Cardiac muscle cell (in vitro differentiated cells and primary cell): ENCODE measurements around the gene MEGF6. TPM values are rescaled to one million over a fixed set of nuclear protein-coding genes. Genes with fewer than 3 reads are reported as not detected.

Experiments used
- DNase-seq, 2 donors: peaks; one replicate each; pipeline versions ENCODE4 v3.0.0 to v3.0.0-alpha.2; 2010 to 2017; ENCODE audit warnings: low read depth in 1 of 2, low spot score in 1 of 2
- H3K27ac ChIP-seq: fragments of 200-600 bp; sonication (generic); 2 replicates; pipeline ENCODE4 v1.5.1; 2016
- H3K27me3 ChIP-seq: fragments of 200-600 bp; sonication (generic); 2 replicates; pipeline ENCODE4 v1.6.0; 2016; ENCODE audit warnings: control low read depth
- H3K36me3 ChIP-seq: fragments of 200-600 bp; sonication (generic); 2 replicates; pipeline ENCODE4 v1.5.1; 2016; ENCODE audit warnings: control low read depth
- H3K4me1 ChIP-seq: fragments of 200-600 bp; sonication (generic); 2 replicates; pipeline ENCODE4 v1.8.1; 2017; ENCODE audit warnings: low read depth, mild to moderate bottlenecking, mixed run types
- H3K4me3 ChIP-seq: fragments of 200-600 bp; sonication (generic); 2 replicates; pipeline ENCODE4 v1.5.1; 2016; ENCODE audit warnings: mild to moderate bottlenecking
- H3K9me3 ChIP-seq: fragments of 200-600 bp; sonication (generic); 2 replicates; pipeline ENCODE4 v1.5.1; 2017; ENCODE audit warnings: low read depth, mild to moderate bottlenecking, control low read depth
- polyA plus RNA-seq: library from polyadenylated mRNA; unstranded; fragments of >200 nt; fragmentation: Nextera tagmentation; extraction: Ambion mirVana; gene quantifications from 2 replicates; pipeline ENCODE4 v1.2.1, GENCODE V29; 2016
- total RNA-seq: library from RNA; depleted of rRNA; stranded (reverse); fragments of >200 nt; gene quantifications from 2 replicates; pipeline ENCODE4 v1.2.3, GENCODE V29; 2016
- TF ChIP-seq, protein P1 (sequence below): IDR thresholded peaks from 2 replicates; pipeline ENCODE4 v1.5.1; 2012; ENCODE audit warnings: low read depth, mild to moderate bottlenecking, low read length

Gene MEGF6
- total and polyA plus RNA-seq, 2 experiments from 2014 or later, result 11.1 to 31.7 TPM

DNA sequence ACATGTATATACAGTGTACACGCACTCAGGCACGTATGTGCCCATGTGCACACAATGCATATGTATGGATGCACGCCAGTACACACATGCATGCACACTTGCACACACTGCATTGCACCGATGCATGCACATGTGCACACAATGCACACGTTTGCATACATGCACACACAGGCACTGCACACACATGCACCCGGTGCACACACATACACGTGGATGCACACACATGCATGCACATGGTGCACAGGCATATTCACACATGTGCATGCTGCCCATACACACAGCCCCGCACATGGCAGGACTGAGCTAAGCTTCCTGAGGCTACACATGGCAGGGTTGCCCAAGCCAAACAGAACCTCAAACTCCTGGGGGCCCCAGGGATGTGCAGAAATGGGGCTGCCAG, 137.3 kb downstream of the MEGF6 start:
- peaks cover 7% of the 10 kb centered on the region for H3K4me1 ChIP-seq
- H3K4me3 ChIP-seq, result no peak overlapping the region
- H3K9me3 ChIP-seq, result no peaks in the 10 kb centered on the region
- no peaks in the 10 kb centered on the region for H3K27me3 ChIP-seq
- DNase-seq, result no peak
- H3K27ac ChIP-seq, result no peak overlapping the region
- TF ChIP-seq, protein P1, sequence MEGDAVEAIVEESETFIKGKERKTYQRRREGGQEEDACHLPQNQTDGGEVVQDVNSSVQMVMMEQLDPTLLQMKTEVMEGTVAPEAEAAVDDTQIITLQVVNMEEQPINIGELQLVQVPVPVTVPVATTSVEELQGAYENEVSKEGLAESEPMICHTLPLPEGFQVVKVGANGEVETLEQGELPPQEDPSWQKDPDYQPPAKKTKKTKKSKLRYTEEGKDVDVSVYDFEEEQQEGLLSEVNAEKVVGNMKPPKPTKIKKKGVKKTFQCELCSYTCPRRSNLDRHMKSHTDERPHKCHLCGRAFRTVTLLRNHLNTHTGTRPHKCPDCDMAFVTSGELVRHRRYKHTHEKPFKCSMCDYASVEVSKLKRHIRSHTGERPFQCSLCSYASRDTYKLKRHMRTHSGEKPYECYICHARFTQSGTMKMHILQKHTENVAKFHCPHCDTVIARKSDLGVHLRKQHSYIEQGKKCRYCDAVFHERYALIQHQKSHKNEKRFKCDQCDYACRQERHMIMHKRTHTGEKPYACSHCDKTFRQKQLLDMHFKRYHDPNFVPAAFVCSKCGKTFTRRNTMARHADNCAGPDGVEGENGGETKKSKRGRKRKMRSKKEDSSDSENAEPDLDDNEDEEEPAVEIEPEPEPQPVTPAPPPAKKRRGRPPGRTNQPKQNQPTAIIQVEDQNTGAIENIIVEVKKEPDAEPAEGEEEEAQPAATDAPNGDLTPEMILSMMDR, result no peak
- no peaks in the 10 kb centered on the region for H3K36me3 ChIP-seq

DNA sequence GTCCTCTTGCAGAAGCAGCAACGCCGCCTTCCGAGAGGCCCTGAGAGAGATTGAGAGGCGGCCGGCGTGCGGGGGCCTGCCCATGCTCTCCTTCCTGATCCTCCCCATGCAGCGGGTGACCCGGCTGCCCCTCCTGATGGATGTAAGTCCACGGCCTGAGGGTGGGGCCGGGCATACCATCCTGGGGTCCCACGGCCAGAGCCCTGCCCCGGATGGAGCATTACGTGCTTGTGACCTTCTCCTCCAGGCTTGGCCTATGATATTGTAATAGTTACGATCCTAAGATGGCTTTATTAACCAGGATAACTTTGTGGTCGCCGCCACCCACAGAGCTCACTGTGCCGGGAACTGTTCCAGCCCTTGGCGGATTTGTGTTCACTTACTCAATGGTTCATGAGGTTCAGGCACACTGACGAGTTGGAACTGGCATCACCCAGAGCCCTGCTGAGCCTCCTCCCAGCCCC, 137.9 kb downstream of the MEGF6 start:
- Histone ChIP-seq H3K36me3 (no peaks in the 10 kb centered on the region), H3K4me3 (no peak overlapping the region), H3K27ac (no peak overlapping the region), H3K4me1 (peaks cover 7% of the 10 kb centered on the region), H3K27me3 (no peaks in the 10 kb centered on the region), H3K9me3 (no peaks in the 10 kb centered on the region)
- TF ChIP-seq, protein P1, result no peak
- peak in 1 of 2 donors; percentile 87 for DNase-seq

DNA sequence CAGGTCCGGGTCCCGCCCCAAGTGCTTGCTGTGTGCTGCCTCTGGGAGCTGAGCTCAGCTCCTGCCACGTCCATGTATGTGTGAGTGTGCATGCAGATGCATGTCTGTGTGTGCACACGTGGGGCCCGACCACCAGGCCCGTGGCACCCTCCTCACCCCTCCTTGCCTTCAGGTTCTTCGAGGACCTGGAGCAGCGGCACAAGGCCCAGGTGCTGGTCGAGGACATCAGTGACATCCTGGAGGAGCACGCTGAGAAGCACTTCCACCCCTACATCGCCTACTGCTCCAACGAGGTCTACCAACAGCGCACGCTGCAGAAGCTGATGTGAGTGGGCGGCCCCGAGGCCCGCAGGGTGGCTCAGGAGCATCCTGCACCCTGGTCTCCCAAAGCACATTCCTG, 138.4 kb downstream of the MEGF6 start:
- Histone ChIP-seq H3K36me3 (no peaks in the 10 kb centered on the region), H3K27me3 (no peaks in the 10 kb centered on the region), H3K9me3 (no peaks in the 10 kb centered on the region), H3K4me1 (peaks cover 7% of the 10 kb centered on the region), H3K27ac (no peak overlapping the region), H3K4me3 (no peak overlapping the region)
- TF ChIP-seq, protein P1, result no peak
- no peak for DNase-seq

DNA sequence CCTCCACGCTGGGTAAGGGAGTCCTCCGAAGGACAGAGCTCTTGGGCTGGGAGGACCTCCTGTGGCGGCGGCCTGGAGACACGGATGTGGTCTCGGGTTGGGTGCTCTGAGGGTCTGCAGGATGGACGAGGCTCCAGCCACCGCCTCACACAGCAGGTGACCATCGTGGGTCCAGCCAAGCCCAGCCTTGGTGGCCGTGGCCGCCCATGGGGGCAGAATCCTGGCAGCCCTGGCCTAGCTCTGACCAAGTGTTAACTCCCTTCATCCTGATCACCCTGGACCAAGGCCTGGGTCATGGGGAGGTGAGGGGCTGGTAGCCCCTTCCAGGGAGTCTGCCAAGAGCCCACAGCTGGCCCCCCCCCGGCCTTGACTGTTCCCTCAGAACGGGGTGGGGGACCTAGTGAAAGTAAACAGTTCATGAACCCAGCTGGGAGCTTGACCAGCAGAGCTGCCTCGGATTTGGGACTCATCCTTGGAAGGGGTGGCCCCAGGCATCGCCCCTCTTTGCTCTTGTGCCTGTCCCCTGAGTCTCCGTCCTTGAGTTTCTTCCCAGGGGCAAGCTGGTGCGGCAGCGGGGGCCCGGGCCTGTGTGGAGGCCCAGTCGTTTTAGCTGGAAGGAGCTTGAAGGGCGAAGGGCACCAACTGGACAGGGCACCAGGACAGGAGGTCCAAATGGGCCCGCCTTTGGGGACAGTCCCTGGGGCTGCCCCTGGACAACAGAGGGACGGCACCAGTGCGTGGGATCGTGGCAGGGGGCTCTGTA, 139.0 kb downstream of the MEGF6 start:
- Histone ChIP-seq H3K27ac (peak overlapping the region; percentile 75), H3K4me1 (peaks cover 7% of the 10 kb centered on the region), H3K4me3 (no peak overlapping the region), H3K27me3 (no peaks in the 10 kb centered on the region), H3K36me3 (no peaks in the 10 kb centered on the region), H3K9me3 (no peaks in the 10 kb centered on the region)
- TF ChIP-seq, protein P1, result no peak
- no peak for DNase-seq

DNA sequence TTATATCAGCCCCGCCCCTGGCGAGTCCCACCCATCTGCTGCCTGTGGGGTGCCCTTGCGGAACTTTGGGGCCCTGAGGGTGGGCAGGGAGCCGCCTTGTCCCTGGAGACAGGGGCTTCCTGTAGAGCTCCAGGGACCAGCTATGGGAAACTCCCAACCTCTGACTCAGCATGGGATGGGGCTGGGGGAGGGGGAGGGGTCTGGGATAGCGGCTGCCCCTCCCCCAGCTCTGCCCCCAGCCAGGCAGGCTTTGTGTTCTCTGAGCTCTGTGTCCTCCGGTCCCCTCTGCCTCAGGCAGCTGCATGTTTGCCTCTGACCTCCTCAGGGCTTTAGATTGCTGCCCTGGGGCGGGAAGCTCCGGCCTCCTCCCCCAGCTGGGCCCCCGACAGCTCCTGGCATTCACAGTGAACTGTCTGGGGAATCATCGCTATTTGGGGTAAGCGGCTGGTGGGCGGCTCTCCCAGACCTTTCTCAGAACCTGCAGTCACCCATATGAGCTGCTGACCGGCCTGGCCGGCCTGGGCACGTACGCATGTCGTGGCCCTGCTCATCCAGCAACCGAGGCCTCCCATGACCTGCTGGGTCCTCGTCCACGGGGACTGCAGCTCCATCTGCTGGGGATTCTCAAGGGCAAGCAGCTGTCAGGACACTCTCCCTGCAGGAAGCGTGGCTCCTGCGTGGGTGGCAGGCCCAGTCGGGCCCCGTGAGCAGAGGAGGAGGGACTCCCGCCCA, 139.8 kb downstream of the MEGF6 start:
- H3K36me3 ChIP-seq, result no peaks in the 10 kb centered on the region
- no peaks in the 10 kb centered on the region for H3K27me3 ChIP-seq
- TF ChIP-seq, protein P1, result peak; percentile 47
- H3K27ac ChIP-seq, result peak overlapping the region; percentile 75
- H3K4me3 ChIP-seq, result no peak overlapping the region
- peaks cover 7% of the 10 kb centered on the region for H3K4me1 ChIP-seq
- DNase-seq, result peak; percentile 64 to 74
- no peaks in the 10 kb centered on the region for H3K9me3 ChIP-seq
